Mesendoderm (in vitro differentiated cells): ENCODE results near the gene HADHB.
A peak's percentile ranks its signal among the peaks of the same experiment; 100 is the strongest.
"Not testable (repeated sequence)": the region's sequence is repeated elsewhere in the genome, so short reads cannot be mapped to it uniquely, and the experiment has no call there.

ENCODE experiments used
- DNase-seq: peaks from one replicate; pipeline ENCODE4 v3.0.0; 2013
- H2AK5ac ChIP-seq: 2 replicates; pipeline ENCODE4 v1.6.1; 2013; ENCODE audit warnings: low read length, inconsistent platforms
- H2BK120ac ChIP-seq: 2 replicates; pipeline ENCODE4 v1.6.1; 2013; ENCODE audit warnings: low read depth, mild to moderate bottlenecking, low read length, moderate library complexity, mixed read lengths
- H2BK15ac ChIP-seq: replicated peaks from 2 replicates; pipeline ENCODE4 v1.6.1; 2013; ENCODE audit warnings: low read depth, mild to moderate bottlenecking, moderate library complexity
- H2BK5ac ChIP-seq: 2 replicates; pipeline ENCODE4 v1.6.1; 2013; ENCODE audit warnings: low read length, inconsistent platforms
- H3K18ac ChIP-seq: 2 replicates; pipeline ENCODE4 v1.6.1; 2013; ENCODE audit warnings: mild to moderate bottlenecking, low read length, mixed read lengths
- H3K23ac ChIP-seq: one replicate; pipeline ENCODE4 v1.6.1; 2013; ENCODE audit warnings: low read length
- H3K27ac ChIP-seq: 2 replicates; pipeline ENCODE4 v1.5.1; 2013; ENCODE audit warnings: low read depth, mild to moderate bottlenecking, inconsistent platforms, low read length, moderate library complexity
- H3K27me3 ChIP-seq: 2 replicates; pipeline ENCODE4 v1.6.1; 2013; ENCODE audit warnings: low read length, control low read depth, mild to moderate bottlenecking, inconsistent platforms; ENCODE audit not compliant: insufficient read depth, poor library complexity
- H3K36me3 ChIP-seq: 2 replicates; pipeline ENCODE4 v1.6.1; 2013; ENCODE audit warnings: low read length, inconsistent platforms; ENCODE audit not compliant: control insufficient read depth, insufficient read depth
- H3K4ac ChIP-seq: one replicate; pipeline ENCODE4 v1.6.1; 2013; ENCODE audit warnings: low read depth, mild to moderate bottlenecking, low read length, moderate library complexity
- H3K4me1 ChIP-seq: 2 replicates; pipeline ENCODE4 v1.6.1; 2013; ENCODE audit warnings: low read depth, low read length, inconsistent platforms; ENCODE audit not compliant: control insufficient read depth
- H3K4me2 ChIP-seq: 2 replicates; pipeline ENCODE4 v1.6.1; 2013; ENCODE audit warnings: low read length
- H3K4me3 ChIP-seq: 2 replicates; pipeline ENCODE4 v1.5.1; 2013; ENCODE audit warnings: mild to moderate bottlenecking, low read length
- H3K56ac ChIP-seq: one replicate; pipeline ENCODE4 v1.6.1; 2013; ENCODE audit warnings: low read length
- H3K79me1 ChIP-seq: 2 replicates; pipeline ENCODE4 v1.6.1; 2013; ENCODE audit warnings: low read length, inconsistent platforms
- H3K79me2 ChIP-seq: 2 replicates; pipeline ENCODE4 v1.6.1; 2013; ENCODE audit warnings: mild to moderate bottlenecking, low read length; ENCODE audit not compliant: control insufficient read depth, insufficient read depth
- H3K9ac ChIP-seq: 2 replicates; pipeline ENCODE4 v1.6.1; 2013; ENCODE audit warnings: low read length, inconsistent platforms
- H4K5ac ChIP-seq: one replicate; pipeline ENCODE4 v1.6.1; 2013; ENCODE audit warnings: low read length
- H4K8ac ChIP-seq: one replicate; pipeline ENCODE4 v1.6.1; 2013; ENCODE audit warnings: low read depth, mild to moderate bottlenecking, control low read depth, low read length, moderate library complexity
- WGBS: extraction: QIAGEN DNeasy Blood & Tissue Kit; methylation state at CpG from one replicate; pipeline ENCODE4 v1.1.7; 2013; ENCODE audit warnings: low lambda C conversion rate, missing lambda C conversion rate; ENCODE audit not compliant: insufficient coverage; ENCODE audit errors: extremely low coverage; 5-methylcytosine and 5-hydroxymethylcytosine counted together

The HADHB gene

GRCh38 chr2:26317377-26318105 is 72.8 kb downstream of the HADHB start:
- Histone ChIP-seq H3K56ac (no peak overlapping the region), H3K18ac (no peak overlapping the region), H4K8ac (no peak overlapping the region), H2BK5ac (no peak overlapping the region), H3K9ac (no peak overlapping the region), H3K79me1 (no peaks in the 10 kb centered on the region), H4K5ac (no peak overlapping the region), H2BK120ac (no peak overlapping the region), H3K4me1 (no peaks in the 10 kb centered on the region), H3K27me3 (no peaks in the 10 kb centered on the region), H3K79me2 (no peaks in the 10 kb centered on the region), H3K36me3 (no peaks in the 10 kb centered on the region), H3K4me3 (no peak overlapping the region), H2AK5ac (no peak overlapping the region), H3K23ac (no peak overlapping the region), H3K4me2 (no peak overlapping the region), H2BK15ac (no peak overlapping the region), H3K4ac (no peak overlapping the region), H3K27ac (no peak overlapping the region)
- WGBS, result no CpG with 5 or more reads among the region's 8 CpGs
- no peak for DNase-seq

- peak overlapping the region; percentile 10 for H3K9ac ChIP-seq
- H2BK5ac ChIP-seq, result no peak overlapping the region
- H4K5ac ChIP-seq, result no peak overlapping the region
- H3K27ac ChIP-seq, result no peak overlapping the region
- H4K8ac ChIP-seq, result no peak overlapping the region
- no peaks in the 10 kb centered on the region for H3K79me2 ChIP-seq
- H2BK15ac ChIP-seq, result no peak overlapping the region
- no peaks in the 10 kb centered on the region for H3K4me1 ChIP-seq
- H3K4me2 ChIP-seq, result no peak overlapping the region
- H3K27me3 ChIP-seq, result no peaks in the 10 kb centered on the region
- H3K23ac ChIP-seq, result no peak overlapping the region
- peak; percentile 23 for DNase-seq
- no peak overlapping the region for H3K4ac ChIP-seq
- no peak overlapping the region for H2AK5ac ChIP-seq
- H3K36me3 ChIP-seq, result no peaks in the 10 kb centered on the region
- H3K18ac ChIP-seq, result no peak overlapping the region
- WGBS, result no CpG with 5 or more reads among the region's 6 CpGs
- no peak overlapping the region for H3K4me3 ChIP-seq
- H3K56ac ChIP-seq, result peak overlapping the region; percentile 73
- H3K79me1 ChIP-seq, result no peaks in the 10 kb centered on the region
- H2BK120ac ChIP-seq, result no peak overlapping the region
Observed at GRCh38 chr2:26318950-26319349, 74.2 kb downstream of the HADHB start.

GRCh38 chr2:26324479-26324878 is 79.7 kb downstream of the HADHB start:
- not testable (repeated sequence) for H2BK15ac ChIP-seq, H3K4me1 ChIP-seq, H3K18ac ChIP-seq, H3K4me2 ChIP-seq, H3K36me3 ChIP-seq, H3K79me1 ChIP-seq, H3K9ac ChIP-seq, H3K27ac ChIP-seq, H4K5ac ChIP-seq, H2BK120ac ChIP-seq, H3K23ac ChIP-seq, H2BK5ac ChIP-seq, DNase-seq, H3K4ac ChIP-seq, H3K79me2 ChIP-seq, H2AK5ac ChIP-seq, H3K56ac ChIP-seq, H3K27me3 ChIP-seq, H3K4me3 ChIP-seq, H4K8ac ChIP-seq

- H3K9ac ChIP-seq, result no peak overlapping the region
- H3K4ac ChIP-seq, result no peak overlapping the region
- H3K4me2 ChIP-seq, result no peak overlapping the region
- H3K4me3 ChIP-seq, result no peak overlapping the region
- H3K18ac ChIP-seq, result no peak overlapping the region
- H2AK5ac ChIP-seq, result no peak overlapping the region
- no peaks in the 10 kb centered on the region for H3K27me3 ChIP-seq
- no CpG with 5 or more reads among the region's 3 CpGs for WGBS
- H2BK15ac ChIP-seq, result no peak overlapping the region
- no peak overlapping the region for H3K27ac ChIP-seq
- H3K79me2 ChIP-seq, result no peaks in the 10 kb centered on the region
- no peaks in the 10 kb centered on the region for H3K79me1 ChIP-seq
- no peak for DNase-seq
- H2BK120ac ChIP-seq, result no peak overlapping the region
- H3K56ac ChIP-seq, result no peak overlapping the region
- no peak overlapping the region for H4K5ac ChIP-seq
- no peak overlapping the region for H4K8ac ChIP-seq
- H3K36me3 ChIP-seq, result no peaks in the 10 kb centered on the region
- H2BK5ac ChIP-seq, result no peak overlapping the region
- H3K23ac ChIP-seq, result no peak overlapping the region
- no peaks in the 10 kb centered on the region for H3K4me1 ChIP-seq
Observed at GRCh38 chr2:26324903-26325302, 80.2 kb downstream of the HADHB start.

GRCh38 chr2:26325851-26326250 is 81.1 kb downstream of the HADHB start:
- no peak overlapping the region for H3K4me3 ChIP-seq
- no peaks in the 10 kb centered on the region for H3K79me2 ChIP-seq
- H3K27me3 ChIP-seq, result no peaks in the 10 kb centered on the region
- H3K56ac ChIP-seq, result no peak overlapping the region
- H4K8ac ChIP-seq, result no peak overlapping the region
- no peak overlapping the region for H3K4me2 ChIP-seq
- no peak overlapping the region for H3K9ac ChIP-seq
- H2BK5ac ChIP-seq, result no peak overlapping the region
- no peak overlapping the region for H4K5ac ChIP-seq
- H2AK5ac ChIP-seq, result no peak overlapping the region
- no peak for DNase-seq
- no peaks in the 10 kb centered on the region for H3K4me1 ChIP-seq
- H3K18ac ChIP-seq, result no peak overlapping the region
- WGBS, result no CpG with 5 or more reads among the region's 4 CpGs
- H3K4ac ChIP-seq, result no peak overlapping the region
- H2BK15ac ChIP-seq, result no peak overlapping the region
- no peak overlapping the region for H2BK120ac ChIP-seq
- no peak overlapping the region for H3K23ac ChIP-seq
- H3K27ac ChIP-seq, result no peak overlapping the region
- no peaks in the 10 kb centered on the region for H3K79me1 ChIP-seq
- no peaks in the 10 kb centered on the region for H3K36me3 ChIP-seq

- no peaks in the 10 kb centered on the region for H3K79me2 ChIP-seq
- no peak overlapping the region for H2BK5ac ChIP-seq
- DNase-seq, result no peak
- H3K4ac ChIP-seq, result no peak overlapping the region
- no peak overlapping the region for H4K5ac ChIP-seq
- H3K27me3 ChIP-seq, result no peaks in the 10 kb centered on the region
- H2BK15ac ChIP-seq, result no peak overlapping the region
- H3K4me2 ChIP-seq, result no peak overlapping the region
- no peaks in the 10 kb centered on the region for H3K79me1 ChIP-seq
- H3K18ac ChIP-seq, result no peak overlapping the region
- H2BK120ac ChIP-seq, result no peak overlapping the region
- H3K27ac ChIP-seq, result no peak overlapping the region
- no CpG with 5 or more reads among the region's 1 CpG for WGBS
- H4K8ac ChIP-seq, result no peak overlapping the region
- H3K9ac ChIP-seq, result no peak overlapping the region
- H2AK5ac ChIP-seq, result no peak overlapping the region
- H3K23ac ChIP-seq, result no peak overlapping the region
- no peaks in the 10 kb centered on the region for H3K36me3 ChIP-seq
- H3K56ac ChIP-seq, result no peak overlapping the region
- no peak overlapping the region for H3K4me3 ChIP-seq
- no peaks in the 10 kb centered on the region for H3K4me1 ChIP-seq
Observed at GRCh38 chr2:26326514-26326913, 81.8 kb downstream of the HADHB start.
